HFF-Myc (cell line): ENCODE data around the gene MYCBPAP.

ENCODE experiments used
- DNase-seq: peaks from one replicate; pipeline ENCODE4 v3.0.0-alpha.2; 2011; ENCODE audit warnings: low read depth; ENCODE audit errors: extremely low read depth
- H3K4me3 ChIP-seq: replicated peaks from 2 replicates; pipeline ENCODE4 v1.5.1; 2011; ENCODE audit warnings: low read depth, mild to moderate bottlenecking, control low read depth, low read length
- TF ChIP-seq, protein P1 (sequence below): IDR thresholded peaks from 2 replicates; pipeline ENCODE4 v1.5.1; 2012; ENCODE audit warnings: mild to moderate bottlenecking, low read depth, low read length, control low read depth; ENCODE audit errors: missing control alignments

Gene MYCBPAP

DNA sequence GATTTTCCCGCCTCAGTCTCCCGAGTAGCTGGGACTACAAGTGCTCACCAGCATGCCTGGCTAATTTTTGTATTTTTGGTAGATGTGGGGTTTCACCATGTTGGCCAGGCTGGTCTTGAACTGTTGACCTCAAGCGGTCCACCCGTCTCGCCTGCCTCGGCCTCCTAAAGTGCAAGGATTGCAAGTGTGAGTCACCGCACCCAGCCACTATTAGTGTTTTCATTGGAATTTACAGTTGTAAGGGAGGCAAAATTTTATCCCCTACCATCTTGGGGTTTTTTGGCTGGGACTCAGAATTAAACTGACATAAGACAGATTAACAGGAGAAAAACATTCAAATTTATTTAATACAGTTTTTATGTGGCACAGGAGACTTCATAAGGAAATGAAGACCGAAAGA, 12.3 kb upstream of the MYCBPAP start:
- no peak overlapping the region for H3K4me3 ChIP-seq
- no peak for DNase-seq
- TF ChIP-seq, protein P1, sequence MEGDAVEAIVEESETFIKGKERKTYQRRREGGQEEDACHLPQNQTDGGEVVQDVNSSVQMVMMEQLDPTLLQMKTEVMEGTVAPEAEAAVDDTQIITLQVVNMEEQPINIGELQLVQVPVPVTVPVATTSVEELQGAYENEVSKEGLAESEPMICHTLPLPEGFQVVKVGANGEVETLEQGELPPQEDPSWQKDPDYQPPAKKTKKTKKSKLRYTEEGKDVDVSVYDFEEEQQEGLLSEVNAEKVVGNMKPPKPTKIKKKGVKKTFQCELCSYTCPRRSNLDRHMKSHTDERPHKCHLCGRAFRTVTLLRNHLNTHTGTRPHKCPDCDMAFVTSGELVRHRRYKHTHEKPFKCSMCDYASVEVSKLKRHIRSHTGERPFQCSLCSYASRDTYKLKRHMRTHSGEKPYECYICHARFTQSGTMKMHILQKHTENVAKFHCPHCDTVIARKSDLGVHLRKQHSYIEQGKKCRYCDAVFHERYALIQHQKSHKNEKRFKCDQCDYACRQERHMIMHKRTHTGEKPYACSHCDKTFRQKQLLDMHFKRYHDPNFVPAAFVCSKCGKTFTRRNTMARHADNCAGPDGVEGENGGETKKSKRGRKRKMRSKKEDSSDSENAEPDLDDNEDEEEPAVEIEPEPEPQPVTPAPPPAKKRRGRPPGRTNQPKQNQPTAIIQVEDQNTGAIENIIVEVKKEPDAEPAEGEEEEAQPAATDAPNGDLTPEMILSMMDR, result no peak

DNA sequence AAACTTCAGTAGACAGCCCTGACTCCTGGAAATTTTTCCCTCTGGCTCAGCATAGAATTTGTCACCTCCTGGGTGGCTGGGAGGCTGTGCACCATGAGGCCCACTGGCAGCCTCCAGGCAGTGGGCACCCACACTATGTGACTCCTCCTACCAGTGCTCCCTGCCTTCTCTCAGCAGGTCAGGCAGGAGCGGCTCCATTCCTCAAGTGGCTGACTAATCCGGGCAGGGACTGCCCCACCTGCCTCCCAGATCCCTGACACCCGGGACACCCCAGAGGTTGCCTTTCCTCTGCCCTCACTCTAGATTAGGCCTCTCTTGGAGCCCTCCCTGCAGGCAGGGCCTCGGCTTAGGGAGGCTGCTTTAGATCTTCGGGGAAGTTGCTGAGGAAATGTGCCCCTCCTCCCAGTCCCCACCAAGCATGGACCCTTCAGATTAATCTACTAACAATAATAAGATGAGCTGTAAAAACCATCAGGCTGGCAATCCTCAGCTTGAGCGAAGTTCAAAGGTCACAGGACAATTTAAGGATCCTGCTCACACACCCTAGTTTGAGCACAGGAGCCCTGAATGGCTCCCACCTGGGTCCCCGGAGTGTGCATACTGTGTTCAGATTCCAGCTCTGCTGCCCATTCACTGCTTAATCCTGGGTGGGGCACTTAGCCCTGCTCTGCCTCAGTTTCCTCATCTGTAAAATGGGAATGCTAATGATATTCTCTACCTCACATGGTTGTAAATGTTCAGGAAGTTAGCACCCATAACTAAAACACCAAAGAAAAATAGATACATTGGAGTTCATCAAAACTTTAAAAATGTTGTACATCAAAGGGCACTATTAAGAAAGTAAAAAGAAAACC, 10.0 kb upstream of the MYCBPAP start:
- DNase-seq, result no peak
- H3K4me3 ChIP-seq, result no peak overlapping the region
- TF ChIP-seq, protein P1, result no peak

DNA sequence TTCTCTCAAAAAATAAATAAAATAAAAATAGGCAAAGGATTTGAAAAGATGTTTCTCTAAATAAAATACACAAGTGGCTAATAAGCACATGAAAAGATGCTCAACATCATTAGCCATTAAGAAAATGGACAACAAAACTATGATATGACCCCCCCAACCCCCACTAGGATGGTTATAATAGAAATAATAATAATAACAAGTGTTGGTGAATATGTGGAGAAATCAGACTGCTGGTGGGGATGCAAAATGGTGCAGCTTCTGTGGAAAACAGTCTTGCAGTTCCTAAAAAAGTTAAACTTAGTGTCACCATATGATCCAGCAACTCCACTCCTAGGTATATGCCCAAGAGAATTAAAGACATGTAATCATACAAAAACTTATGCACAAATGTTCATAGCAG, 9.0 kb upstream of the MYCBPAP start:
- TF ChIP-seq, protein P1, result no peak
- DNase-seq, result no peak
- H3K4me3 ChIP-seq, result no peak overlapping the region

DNA sequence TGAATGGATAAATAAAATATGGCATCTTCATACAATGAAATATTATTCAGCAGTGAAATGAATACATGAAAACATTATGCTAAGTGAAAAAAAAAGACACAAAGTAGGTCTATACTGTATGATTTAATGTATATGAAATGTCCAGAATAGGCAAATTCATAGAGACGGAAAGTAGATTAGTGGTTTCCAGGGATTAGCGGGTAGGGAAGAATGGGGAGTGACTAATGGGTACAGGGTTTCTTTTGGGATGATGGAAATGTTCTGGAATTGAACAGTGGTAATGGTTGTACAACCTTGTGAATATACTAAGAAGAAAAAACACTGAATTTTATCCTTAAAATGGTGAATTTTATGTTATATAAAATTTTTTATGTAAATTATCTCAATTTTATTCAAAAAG, 8.5 kb upstream of the MYCBPAP start:
- TF ChIP-seq, protein P1, result no peak
- no peak overlapping the region for H3K4me3 ChIP-seq
- DNase-seq, result no peak

DNA sequence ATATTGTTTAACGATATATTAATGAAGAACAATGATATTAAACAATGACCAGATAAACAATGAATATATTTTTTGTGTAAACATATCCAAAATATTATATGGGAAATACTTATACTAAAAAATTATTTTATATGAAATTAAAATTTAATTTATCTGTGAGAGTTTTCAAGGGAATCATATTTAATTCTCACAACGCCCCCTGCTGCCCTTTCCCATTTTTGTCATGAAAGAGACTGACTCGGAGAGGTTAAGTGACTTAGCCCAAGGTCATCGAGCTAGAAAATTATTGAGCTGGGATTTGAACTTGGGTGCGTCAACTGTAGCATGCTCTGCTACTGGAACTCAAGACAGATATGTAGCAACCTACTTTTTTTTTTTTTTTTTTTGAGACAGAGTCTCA, 7.2 kb upstream of the MYCBPAP start:
- H3K4me3 ChIP-seq, result no peak overlapping the region
- TF ChIP-seq, protein P1, result peak; percentile 46
- DNase-seq, result no peak

DNA sequence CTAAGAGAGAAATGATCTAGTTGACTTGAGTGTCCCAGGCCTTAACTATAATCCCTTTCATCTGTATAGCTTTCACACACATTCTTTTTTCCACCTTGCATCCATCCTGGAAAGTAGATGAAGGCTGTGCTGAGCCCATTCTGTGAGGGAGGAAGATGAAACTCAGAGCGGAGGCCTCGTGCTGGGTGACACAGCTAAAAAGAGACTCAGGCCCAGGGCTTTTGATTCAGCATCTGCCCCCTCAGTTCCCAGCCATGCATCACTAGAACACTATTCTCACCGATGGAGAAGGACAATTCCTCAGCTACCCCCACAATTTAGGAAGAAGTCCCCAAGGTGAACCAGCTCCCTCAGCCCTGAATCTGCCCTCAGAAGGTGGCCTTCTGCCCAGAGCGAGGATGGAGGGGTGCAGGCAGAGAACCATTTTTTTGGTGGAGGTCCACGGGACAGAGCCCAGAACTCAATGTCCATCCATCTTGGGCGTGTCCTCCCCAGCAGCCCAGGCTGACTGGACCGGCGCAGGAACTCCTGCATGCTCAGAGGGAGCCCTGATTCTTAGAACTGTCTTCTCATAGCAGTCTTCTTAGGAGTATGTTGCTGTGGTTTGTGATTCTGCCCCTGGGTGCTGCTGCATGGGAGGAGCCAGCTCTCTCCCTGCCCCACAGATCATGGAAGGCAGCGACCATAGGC, 5.8 kb upstream of the MYCBPAP start:
- TF ChIP-seq, protein P1, result no peak
- DNase-seq, result no peak
- H3K4me3 ChIP-seq, result no peak overlapping the region
